NCI-H2227 (cell line): Measurements from ENCODE around the gene CYBC1.

Experiments
- DNase-seq: peaks from one replicate; lab custom pipeline; 2025; ENCODE audit not compliant: unreplicated experiment; lab: John Stamatoyannopoulos, UW

Gene CYBC1

DNA sequence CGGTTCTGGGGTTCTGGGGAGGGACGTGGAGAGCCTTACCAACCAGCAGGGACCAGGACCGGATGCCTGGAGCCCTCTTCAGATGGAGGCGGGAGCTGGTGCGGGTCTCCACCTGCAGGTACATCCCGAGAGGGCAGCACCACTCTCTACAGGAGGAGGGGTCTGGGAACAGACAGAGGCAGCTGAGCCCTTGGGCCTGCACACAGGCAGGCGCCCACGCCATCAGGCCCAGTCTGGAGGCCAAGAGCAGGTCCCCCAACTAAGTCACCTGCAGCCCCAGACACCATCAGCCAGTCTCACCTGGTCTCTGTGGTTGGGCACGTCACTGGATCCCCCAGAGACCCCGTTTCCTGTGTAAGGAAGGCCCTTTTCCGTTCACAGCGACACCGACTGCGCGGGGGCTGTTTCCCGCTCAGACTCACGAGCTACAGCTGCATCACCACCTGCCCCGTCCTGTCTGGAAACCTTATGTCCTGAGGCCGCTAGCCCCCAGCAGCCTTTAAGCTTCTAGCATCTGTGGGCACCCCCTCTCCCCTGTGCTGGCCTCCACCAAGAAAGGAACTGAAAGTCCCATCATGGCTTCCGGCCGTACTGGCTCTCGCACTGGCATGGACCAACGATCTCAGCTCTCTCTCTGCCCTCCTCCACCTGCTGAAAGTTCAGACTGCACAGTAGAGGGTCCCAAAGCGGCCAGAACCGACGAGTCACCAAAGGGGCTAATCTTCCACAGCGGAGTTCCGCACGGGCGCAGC, 1.2 kb downstream of the CYBC1 start:
- DNase-seq, result peak; percentile 59

DNA sequence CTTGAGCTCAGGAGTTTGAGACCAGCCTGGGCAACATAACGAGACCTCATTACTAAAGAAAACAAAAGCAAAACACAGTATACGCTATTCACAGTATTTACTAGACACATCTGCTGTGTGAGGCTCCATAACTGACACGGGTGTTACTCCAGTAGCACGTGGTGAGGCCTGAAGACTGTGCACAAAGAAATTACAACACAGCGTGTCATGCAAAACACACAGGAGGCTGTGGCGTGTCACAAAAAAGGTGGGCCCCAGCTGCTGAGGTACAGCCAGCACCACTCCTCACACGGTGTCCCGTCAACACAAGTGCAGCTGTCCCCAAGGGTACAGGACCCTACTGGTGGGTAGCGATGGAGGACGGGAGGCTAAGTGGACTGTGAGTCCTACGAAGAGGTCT, 2.7 kb downstream of the CYBC1 start:
- no peak for DNase-seq

DNA sequence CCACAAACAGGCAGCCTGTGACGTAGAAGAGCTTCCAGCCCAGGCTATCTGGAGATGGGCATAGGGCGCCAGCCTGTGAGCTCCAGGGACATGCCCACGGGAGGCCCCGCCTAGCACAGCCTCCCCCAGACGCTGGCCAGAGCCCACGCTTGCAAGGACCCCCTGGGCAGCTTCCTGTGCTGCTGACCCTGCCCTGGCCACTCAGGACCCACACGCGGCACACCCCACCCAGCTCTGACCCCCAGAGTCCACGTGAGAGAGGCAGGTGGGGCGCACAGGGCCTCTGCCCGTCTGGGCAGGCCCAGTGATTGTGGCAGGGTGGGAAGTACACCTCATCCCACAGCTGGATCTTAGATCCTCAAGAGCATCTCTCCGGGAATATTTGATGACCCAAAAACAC, 3.9 kb downstream of the CYBC1 start:
- no peak for DNase-seq

DNA sequence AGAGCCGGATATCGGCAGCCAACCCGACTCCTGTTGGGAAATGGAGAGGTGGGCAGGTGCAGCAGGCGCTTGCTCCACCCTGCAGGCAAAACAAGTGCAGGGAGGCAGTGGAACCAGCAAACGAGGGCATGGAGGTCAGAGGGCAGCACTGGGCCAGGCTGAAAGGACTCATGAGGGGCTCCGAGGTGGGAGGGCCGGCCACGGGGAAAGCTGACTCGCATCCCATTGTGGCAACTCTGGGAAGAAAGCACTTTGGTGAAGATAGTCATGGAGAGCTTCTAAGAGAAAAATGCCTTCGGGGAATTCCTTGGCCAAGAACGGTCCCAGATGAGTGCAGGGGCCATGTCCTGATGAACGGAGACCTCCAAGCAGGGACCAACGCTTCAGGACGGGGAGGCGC, 4.4 kb downstream of the CYBC1 start:
- no peak for DNase-seq

GRCh38 chr17:82445542-82445941, 5.0 kb downstream of the CYBC1 start:
- no peak for DNase-seq

DNA sequence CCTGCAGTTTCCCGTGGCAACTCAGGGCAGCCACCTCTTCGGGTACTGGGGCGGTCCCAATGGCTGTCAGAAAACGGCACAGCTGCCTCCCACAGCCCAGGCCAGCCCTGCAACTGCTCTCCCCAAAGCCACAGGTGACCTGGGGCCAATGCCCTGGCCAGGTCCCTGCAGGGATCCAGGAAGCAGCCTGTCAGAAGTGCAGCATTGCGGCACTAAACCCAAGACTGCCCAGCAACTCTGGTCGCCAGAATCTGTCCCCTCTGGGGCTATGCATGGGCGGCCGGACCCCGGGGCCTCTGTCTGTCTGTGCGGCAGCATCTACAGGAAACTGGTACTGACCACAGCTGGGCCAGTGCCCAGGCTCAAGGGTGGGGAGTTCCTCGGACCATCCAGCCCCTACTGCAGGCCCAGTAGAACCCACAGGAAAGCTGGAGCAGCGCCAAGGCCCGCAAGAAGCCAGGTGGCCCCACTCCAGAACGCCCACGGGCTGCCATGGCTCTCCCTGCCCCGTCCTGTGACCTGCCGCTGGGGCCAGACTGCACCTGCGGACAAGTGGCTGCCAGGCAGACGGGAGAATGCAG, 5.5 kb downstream of the CYBC1 start:
- no peak for DNase-seq

- DNase-seq, result no peak
These were observed 6.2 kb downstream of the CYBC1 start for GRCh38 chr17:82444284-82444893.

DNA sequence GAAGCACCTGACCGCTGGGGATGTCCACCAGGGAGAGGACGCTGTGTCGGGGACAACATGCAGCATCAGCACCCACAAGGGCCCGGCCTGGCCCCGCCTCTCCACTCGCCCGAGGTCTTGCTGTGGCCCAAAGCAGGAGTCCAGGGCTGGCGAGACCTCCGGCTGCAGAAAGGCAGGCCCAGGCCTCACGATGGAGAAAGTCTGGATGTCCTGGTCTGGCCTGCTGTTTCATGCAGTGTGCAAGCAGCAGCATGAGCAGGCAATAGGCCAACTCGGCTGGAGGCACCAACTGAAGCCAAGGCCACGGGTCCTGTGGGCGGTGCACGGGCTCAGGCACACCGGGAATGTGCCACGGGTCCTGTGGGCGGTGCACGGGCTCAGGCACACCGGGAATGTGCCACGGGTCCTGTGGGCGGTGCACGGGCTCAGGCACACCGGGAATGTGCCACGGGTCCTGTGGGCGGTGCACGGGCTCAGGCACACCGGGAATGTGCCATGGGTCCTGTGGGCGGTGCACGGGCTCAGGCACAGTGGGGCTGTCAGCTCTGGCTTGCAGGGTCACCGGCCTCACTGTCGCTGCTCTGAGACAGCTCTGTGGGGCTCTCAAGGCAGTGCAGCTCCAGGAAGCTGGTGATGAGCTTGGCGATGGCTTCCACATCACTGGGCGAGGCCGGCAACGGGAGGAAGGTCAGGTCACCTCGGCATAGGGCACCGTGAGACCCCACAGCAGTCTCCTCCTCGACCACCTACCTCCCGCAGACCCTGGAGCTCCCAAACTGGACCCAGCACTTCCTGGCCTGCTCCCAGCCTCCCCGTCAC, 6.9 kb downstream of the CYBC1 start:
- no peak for DNase-seq

DNA sequence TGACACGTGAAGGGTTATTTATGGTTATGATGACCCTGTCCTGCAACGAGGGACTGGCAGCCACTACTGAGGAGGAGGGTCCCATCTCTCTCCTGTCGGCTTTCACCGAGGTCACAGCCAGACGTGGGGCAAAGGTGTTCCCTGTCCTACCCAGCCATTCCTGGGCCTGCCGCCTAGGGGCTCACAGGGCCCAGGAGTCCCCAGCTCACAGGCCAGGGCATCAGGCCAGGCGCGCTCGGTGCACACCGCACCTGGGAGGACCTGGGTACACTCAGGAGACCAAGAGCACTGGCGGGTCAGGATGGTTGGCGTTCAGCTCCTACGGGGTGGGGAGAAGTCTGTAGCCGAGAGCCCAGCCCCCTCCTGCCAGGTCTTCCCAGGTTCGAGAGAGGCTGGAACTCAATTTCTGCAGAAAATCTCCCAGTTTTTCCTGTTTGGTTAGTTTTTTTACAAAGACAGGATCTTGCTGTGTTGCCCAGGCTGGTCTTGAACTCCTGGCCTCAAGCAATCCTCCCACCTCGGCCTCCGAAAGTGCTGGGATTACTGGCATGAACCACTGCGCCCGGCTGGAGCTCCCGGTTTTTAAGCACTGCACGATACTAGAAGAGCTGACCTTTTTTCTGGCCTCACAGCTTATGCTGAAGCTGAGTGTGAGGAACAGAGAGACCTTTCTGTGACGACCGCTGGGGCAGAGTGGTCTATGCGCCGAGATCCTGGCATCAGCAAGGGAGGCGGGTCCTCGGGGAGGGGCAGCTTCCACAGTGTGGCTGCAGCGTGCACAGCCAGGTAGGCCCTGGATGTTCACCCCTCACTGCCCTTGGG, 7.7 kb downstream of the CYBC1 start:
- DNase-seq, result no peak

DNA sequence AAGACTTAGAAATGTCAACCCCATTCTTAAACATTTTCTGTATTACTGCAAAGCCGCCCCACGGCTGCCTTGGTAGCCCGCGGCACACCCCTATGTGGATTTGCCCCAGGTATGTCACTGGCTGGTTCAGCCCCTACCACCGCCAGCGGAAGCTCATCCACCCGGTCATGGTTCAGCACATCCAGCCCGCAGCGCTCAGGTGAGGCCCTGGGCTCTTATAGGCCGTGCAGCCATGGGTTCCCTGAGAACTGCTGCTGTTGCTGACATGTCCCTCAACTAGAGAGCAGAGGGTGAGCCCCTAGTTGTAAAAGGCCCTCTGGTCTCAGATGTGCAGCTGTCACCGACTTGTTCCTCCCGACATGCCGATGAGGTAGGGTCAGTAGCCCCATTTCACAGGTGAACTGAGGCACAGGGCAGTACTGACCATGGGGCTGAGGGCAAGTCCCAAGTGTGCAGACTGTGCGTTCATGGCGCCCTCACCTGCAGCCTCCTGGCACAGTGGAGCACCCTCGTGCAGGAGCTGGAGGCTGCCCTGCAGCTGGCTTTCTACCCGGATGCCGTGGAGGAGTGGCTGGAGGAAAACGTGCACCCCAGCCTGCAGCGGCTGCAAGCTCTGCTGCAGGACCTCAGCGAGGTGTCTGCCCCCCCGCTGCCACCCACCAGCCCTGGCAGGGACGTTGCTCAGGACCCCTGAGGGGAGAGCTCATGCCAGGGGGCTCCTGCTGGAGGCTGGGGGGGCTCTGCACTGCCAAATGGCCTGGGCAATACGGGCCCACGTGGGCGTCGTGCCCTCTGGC, 8.7 kb downstream of the CYBC1 start:
- no peak for DNase-seq

GRCh38 chr17:82440991-82441627, 9.4 kb downstream of the CYBC1 start:
- DNase-seq, result peak; percentile 41

GRCh38 chr17:82440469-82440981, 10.0 kb downstream of the CYBC1 start:
- no peak for DNase-seq

GRCh38 chr17:82439829-82440365, 10.7 kb downstream of the CYBC1 start:
- no peak for DNase-seq

- DNase-seq, result no peak
These were observed 11.2 kb downstream of the CYBC1 start for GRCh38 chr17:82439194-82439828.

DNA sequence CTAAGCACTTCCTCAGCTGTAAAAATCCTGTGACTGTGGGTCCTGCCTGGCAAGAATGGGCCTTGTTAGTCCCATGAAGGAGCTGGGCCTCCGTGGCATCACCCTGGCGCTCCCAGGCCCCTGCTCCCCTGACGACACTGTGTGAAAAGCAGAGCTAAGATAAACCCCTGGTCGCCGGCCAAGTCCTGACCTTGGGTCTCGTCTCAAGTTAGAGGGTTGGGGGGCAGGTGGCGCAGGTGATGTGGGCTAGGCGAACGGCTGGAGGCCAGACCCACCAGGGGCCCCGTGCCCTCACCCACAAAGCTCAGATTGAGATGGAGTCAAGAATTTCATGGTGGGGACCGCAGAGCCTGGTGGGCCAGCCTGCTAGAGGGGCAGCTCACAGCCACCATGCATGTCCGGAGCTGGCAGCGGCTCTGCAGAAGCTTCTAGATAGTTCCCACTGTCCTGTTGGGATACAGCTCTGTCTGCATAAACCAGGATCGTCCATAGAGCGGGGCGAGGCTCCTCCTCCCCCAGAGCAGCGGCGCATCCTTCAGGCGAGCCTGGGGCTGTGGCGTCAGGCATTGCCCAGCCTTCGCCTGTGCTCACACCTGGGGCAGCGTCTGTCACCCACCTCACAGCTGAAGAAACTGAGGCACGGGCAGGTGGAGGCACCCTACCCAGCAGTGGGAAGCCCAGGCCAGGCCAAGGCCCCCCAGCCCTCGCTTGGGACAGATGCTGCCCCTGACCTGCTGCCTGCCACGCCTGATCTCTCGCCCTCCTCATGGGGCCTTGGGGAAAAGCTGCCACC, 12.0 kb downstream of the CYBC1 start:
- DNase-seq, result no peak

DNA sequence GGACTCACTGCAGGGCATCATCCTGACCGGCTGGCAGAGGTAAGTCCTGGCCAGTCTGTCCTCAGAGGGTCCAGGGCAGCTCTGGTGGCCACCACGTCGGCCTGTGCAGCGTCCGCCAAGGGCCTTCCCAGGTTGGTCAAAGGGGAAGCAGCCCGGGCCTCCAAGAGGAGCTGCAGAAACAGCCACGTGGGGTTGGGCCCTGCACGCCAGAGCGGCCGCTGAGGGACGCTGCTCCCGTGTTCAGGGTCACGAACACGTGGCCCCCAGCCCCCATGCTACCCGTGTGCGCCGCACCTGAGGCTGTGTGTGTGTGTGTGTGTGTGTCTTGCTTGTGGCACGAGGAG, 13.3 kb downstream of the CYBC1 start:
- DNase-seq, result no peak

DNA sequence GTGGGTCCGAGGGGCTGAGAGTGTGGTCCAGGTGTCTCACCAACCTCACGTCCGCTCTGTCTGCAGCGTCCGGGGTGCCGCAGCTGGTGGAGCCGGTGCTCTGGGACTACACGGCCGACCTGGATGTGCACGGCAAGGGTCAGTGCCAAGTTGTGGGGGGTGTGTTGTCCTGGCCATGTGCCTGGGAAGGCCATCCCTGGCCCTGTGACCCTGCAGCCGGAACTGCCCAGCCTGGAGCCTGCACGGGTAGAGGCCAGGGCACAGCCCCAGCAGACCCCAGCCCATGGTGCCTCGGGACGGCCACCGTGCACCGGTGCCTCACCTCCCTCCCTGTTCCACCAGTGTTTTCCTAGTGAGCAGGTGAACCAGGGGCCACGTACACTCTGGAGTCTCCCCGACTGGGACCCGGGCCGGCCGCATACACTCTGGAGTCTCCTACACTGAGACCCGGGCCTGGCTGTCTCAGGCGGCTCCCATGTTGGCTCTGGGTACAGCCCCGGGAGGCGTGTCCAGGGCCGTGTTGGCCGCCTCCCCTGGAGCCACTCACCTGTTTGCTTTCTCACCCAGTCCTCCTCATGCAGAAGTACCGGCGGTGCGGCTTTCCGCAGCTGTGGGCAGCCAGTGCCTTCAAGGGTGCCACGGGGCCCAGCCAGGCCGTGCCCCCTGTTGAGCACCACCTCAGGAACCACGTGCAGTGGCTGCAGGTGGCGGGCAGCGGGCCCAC, 13.8 kb downstream of the CYBC1 start:
- no peak for DNase-seq
